ENCODE data around the gene RHOT1.

Gene RHOT1

GRCh38 chr17:32239456-32239855 is 97.2 kb downstream of the RHOT1 start:
- no peak overlapping the region for H2AFZ ChIP-seq (ENCODE audit: low read depth, low read length)
- H3K18ac ChIP-seq (ENCODE audit: low read depth in 1 of 2, low read length in 2 of 2) = no peak overlapping the region
- H3K36me3 ChIP-seq (ENCODE audit: control insufficient read depth in 1 of 2, insufficient read depth in 2 of 2, low read depth in 1 of 2, low read length in 2 of 2) = no peaks in the 10 kb centered on the region
- H3K4me2 ChIP-seq (ENCODE audit: low read length, poor library complexity, severe bottlenecking) = no peak overlapping the region
- no peak overlapping the region for H2AK5ac ChIP-seq (ENCODE audit: low read length, severe bottlenecking)
- H4K91ac ChIP-seq (ENCODE audit: low read length) = no peak overlapping the region
- H2BK5ac ChIP-seq (ENCODE audit: low read depth, low read length, poor library complexity, severe bottlenecking) = no peak overlapping the region
- H3K14ac ChIP-seq (ENCODE audit: low read length in 2 of 2) = no peak overlapping the region
- no peak for DNase-seq
- 80% methylated on average over 2 of the region's 2 CpGs for WGBS
- no peaks in the 10 kb centered on the region for H3K27me3 ChIP-seq (ENCODE audit: control insufficient read depth in 1 of 2, insufficient read depth in 1 of 2, low read length in 2 of 2)
- H2BK12ac ChIP-seq (ENCODE audit: low read length in 2 of 2) = no peak overlapping the region
- H3K9ac ChIP-seq (ENCODE audit: low read length) = no peak overlapping the region
- H2BK120ac ChIP-seq (ENCODE audit: low read depth, low read length) = no peak overlapping the region
- no peak overlapping the region for H3K27ac ChIP-seq (ENCODE audit: low read length, poor library complexity, severe bottlenecking)
- no peak overlapping the region for H3K4ac ChIP-seq (ENCODE audit: low read depth in 1 of 2, low read length in 2 of 2)
- no peak overlapping the region for H3K4me3 ChIP-seq (ENCODE audit: insufficient read depth in 1 of 2, low read depth in 1 of 2, low read length in 2 of 2)
- H3K9me3 ChIP-seq (ENCODE audit: control insufficient read depth, low read length) = no peaks in the 10 kb centered on the region
- H3K79me1 ChIP-seq (replicated peaks; ENCODE audit: low read length, poor library complexity, severe bottlenecking) = no peaks in the 10 kb centered on the region
- no peaks in the 10 kb centered on the region for H3K4me1 ChIP-seq (ENCODE audit: control insufficient read depth, insufficient read depth, low read depth, low read length)
- H2BK15ac ChIP-seq (ENCODE audit: low read depth, poor library complexity, severe bottlenecking) = no peak overlapping the region
- no peak overlapping the region for H3K23ac ChIP-seq (ENCODE audit: low read length in 2 of 2)
- H4K8ac ChIP-seq (ENCODE audit: low read length) = no peak overlapping the region

GRCh38 chr17:32240750-32241149 is 98.4 kb downstream of the RHOT1 start:
- Histone ChIP-seq H3K9ac (ENCODE audit: low read length) (no peak overlapping the region), H2BK120ac (ENCODE audit: low read depth, low read length) (no peak overlapping the region), H2BK12ac (ENCODE audit: low read length in 2 of 2) (no peak overlapping the region), H3K4ac (ENCODE audit: low read depth in 1 of 2, low read length in 2 of 2) (no peak overlapping the region), H4K8ac (ENCODE audit: low read length) (no peak overlapping the region), H2BK15ac (ENCODE audit: low read depth, poor library complexity, severe bottlenecking) (no peak overlapping the region), H3K18ac (ENCODE audit: low read depth in 1 of 2, low read length in 2 of 2) (no peak overlapping the region), H3K4me1 (ENCODE audit: control insufficient read depth, insufficient read depth, low read depth, low read length) (no peaks in the 10 kb centered on the region), H3K27me3 (ENCODE audit: control insufficient read depth in 1 of 2, insufficient read depth in 1 of 2, low read length in 2 of 2) (no peaks in the 10 kb centered on the region), H3K23ac (ENCODE audit: low read length in 2 of 2) (no peak overlapping the region), H3K36me3 (ENCODE audit: control insufficient read depth in 1 of 2, insufficient read depth in 2 of 2, low read depth in 1 of 2, low read length in 2 of 2) (no peaks in the 10 kb centered on the region), H3K4me2 (ENCODE audit: low read length, poor library complexity, severe bottlenecking) (no peak overlapping the region), H3K14ac (ENCODE audit: low read length in 2 of 2) (no peak overlapping the region), H2AK5ac (ENCODE audit: low read length, severe bottlenecking) (no peak overlapping the region), H3K4me3 (ENCODE audit: insufficient read depth in 1 of 2, low read depth in 1 of 2, low read length in 2 of 2) (no peak overlapping the region), H4K91ac (ENCODE audit: low read length) (no peak overlapping the region), H2BK5ac (ENCODE audit: low read depth, low read length, poor library complexity, severe bottlenecking) (no peak overlapping the region), H2AFZ (ENCODE audit: low read depth, low read length) (no peak overlapping the region), H3K9me3 (ENCODE audit: control insufficient read depth, low read length) (no peaks in the 10 kb centered on the region), H3K79me1 (replicated peaks; ENCODE audit: low read length, poor library complexity, severe bottlenecking) (no peaks in the 10 kb centered on the region), H3K27ac (ENCODE audit: low read length, poor library complexity, severe bottlenecking) (no peak overlapping the region)
- WGBS = 89% methylated on average over 7 of the region's 8 CpGs
- DNase-seq = peak; percentile 13

- H2AK5ac ChIP-seq (ENCODE audit: low read length, severe bottlenecking) = no peak overlapping the region
- H3K4ac ChIP-seq (ENCODE audit: low read depth in 1 of 2, low read length in 2 of 2) = no peak overlapping the region
- H3K4me2 ChIP-seq (ENCODE audit: low read length, poor library complexity, severe bottlenecking) = no peak overlapping the region
- no peak overlapping the region for H2BK15ac ChIP-seq (ENCODE audit: low read depth, poor library complexity, severe bottlenecking)
- no peaks in the 10 kb centered on the region for H3K79me1 ChIP-seq (replicated peaks; ENCODE audit: low read length, poor library complexity, severe bottlenecking)
- no peak overlapping the region for H4K8ac ChIP-seq (ENCODE audit: low read length)
- H2AFZ ChIP-seq (ENCODE audit: low read depth, low read length) = no peak overlapping the region
- no peak overlapping the region for H3K14ac ChIP-seq (ENCODE audit: low read length in 2 of 2)
- DNase-seq = no peak
- H3K23ac ChIP-seq (ENCODE audit: low read length in 2 of 2) = no peak overlapping the region
- no peak overlapping the region for H3K18ac ChIP-seq (ENCODE audit: low read depth in 1 of 2, low read length in 2 of 2)
- no peak overlapping the region for H2BK5ac ChIP-seq (ENCODE audit: low read depth, low read length, poor library complexity, severe bottlenecking)
- no peak overlapping the region for H3K27ac ChIP-seq (ENCODE audit: low read length, poor library complexity, severe bottlenecking)
- no peak overlapping the region for H3K4me3 ChIP-seq (ENCODE audit: insufficient read depth in 1 of 2, low read depth in 1 of 2, low read length in 2 of 2)
- H4K91ac ChIP-seq (ENCODE audit: low read length) = no peak overlapping the region
- no peaks in the 10 kb centered on the region for H3K36me3 ChIP-seq (ENCODE audit: control insufficient read depth in 1 of 2, insufficient read depth in 2 of 2, low read depth in 1 of 2, low read length in 2 of 2)
- no CpG with 5 or more reads among the region's 1 CpG for WGBS
- H2BK120ac ChIP-seq (ENCODE audit: low read depth, low read length) = no peak overlapping the region
- H3K27me3 ChIP-seq (ENCODE audit: control insufficient read depth in 1 of 2, insufficient read depth in 1 of 2, low read length in 2 of 2) = no peaks in the 10 kb centered on the region
- no peaks in the 10 kb centered on the region for H3K9me3 ChIP-seq (ENCODE audit: control insufficient read depth, low read length)
- no peaks in the 10 kb centered on the region for H3K4me1 ChIP-seq (ENCODE audit: control insufficient read depth, insufficient read depth, low read depth, low read length)
- H2BK12ac ChIP-seq (ENCODE audit: low read length in 2 of 2) = no peak overlapping the region
- no peak overlapping the region for H3K9ac ChIP-seq (ENCODE audit: low read length)
Measured at GRCh38 chr17:32241640-32242039, 99.3 kb downstream of the RHOT1 start.

GRCh38 chr17:32249475-32249874 is 107.2 kb downstream of the RHOT1 start:
- no peak overlapping the region for H3K4me2 ChIP-seq (ENCODE audit: low read length, poor library complexity, severe bottlenecking)
- H2BK15ac ChIP-seq (ENCODE audit: low read depth, poor library complexity, severe bottlenecking) = no peak overlapping the region
- H2BK12ac ChIP-seq (ENCODE audit: low read length in 2 of 2) = no peak overlapping the region
- no peak for DNase-seq
- no peak overlapping the region for H3K18ac ChIP-seq (ENCODE audit: low read depth in 1 of 2, low read length in 2 of 2)
- H3K36me3 ChIP-seq (ENCODE audit: control insufficient read depth in 1 of 2, insufficient read depth in 2 of 2, low read depth in 1 of 2, low read length in 2 of 2) = no peaks in the 10 kb centered on the region
- no peak overlapping the region for H4K91ac ChIP-seq (ENCODE audit: low read length)
- H3K79me1 ChIP-seq (replicated peaks; ENCODE audit: low read length, poor library complexity, severe bottlenecking) = no peaks in the 10 kb centered on the region
- no peak overlapping the region for H3K23ac ChIP-seq (ENCODE audit: low read length in 2 of 2)
- peaks cover 5 to 10% of the 10 kb centered on the region in 2 experiments for H3K27me3 ChIP-seq (ENCODE audit: control insufficient read depth in 1 of 2, insufficient read depth in 1 of 2, low read length in 2 of 2)
- no peak overlapping the region for H3K9ac ChIP-seq (ENCODE audit: low read length)
- no peak overlapping the region for H4K8ac ChIP-seq (ENCODE audit: low read length)
- H2BK5ac ChIP-seq (ENCODE audit: low read depth, low read length, poor library complexity, severe bottlenecking) = no peak overlapping the region
- no peak overlapping the region for H2BK120ac ChIP-seq (ENCODE audit: low read depth, low read length)
- no peak overlapping the region for H2AK5ac ChIP-seq (ENCODE audit: low read length, severe bottlenecking)
- no peaks in the 10 kb centered on the region for H3K9me3 ChIP-seq (ENCODE audit: control insufficient read depth, low read length)
- H3K4me3 ChIP-seq (ENCODE audit: insufficient read depth in 1 of 2, low read depth in 1 of 2, low read length in 2 of 2) = no peak overlapping the region
- no peak overlapping the region for H2AFZ ChIP-seq (ENCODE audit: low read depth, low read length)
- peaks cover 3% of the 10 kb centered on the region for H3K4me1 ChIP-seq (ENCODE audit: control insufficient read depth, insufficient read depth, low read depth, low read length)
- H3K27ac ChIP-seq (ENCODE audit: low read length, poor library complexity, severe bottlenecking) = no peak overlapping the region
- H3K14ac ChIP-seq (ENCODE audit: low read length in 2 of 2) = no peak overlapping the region
- no peak overlapping the region for H3K4ac ChIP-seq (ENCODE audit: low read depth in 1 of 2, low read length in 2 of 2)
- WGBS = 85% methylated on average over 3 of the region's 3 CpGs

Data from mesenchymal stem cell (in vitro differentiated cells and primary cell).